HEK293 (cell line): ENCODE results near the gene PLA2G4C.

ENCODE experiments used
- CTCF ChIA-PET: fragments of 350-600 bp; formaldehyde crosslinking; extraction: SDS; loops from one replicate; lab custom pipeline; 2021; ENCODE audit warnings: antibody characterized with exemption; lab: Yijun Ruan, JAX
- POLR2A ChIA-PET: fragments of 300-600 bp; formaldehyde crosslinking; extraction: SDS; loops from one replicate; lab custom pipeline; 2020; ENCODE audit warnings: antibody characterized with exemption, inconsistent platforms; lab: Yijun Ruan, JAX
- H3K27ac ChIP-seq: fragments of 200-500 bp; sonication (Bioruptor generic); 2 replicates; pipeline ENCODE4 v1.5.1; 2014; ENCODE audit warnings: low read depth, low read length, control low read depth, inconsistent platforms; ENCODE audit errors: extremely low read depth
- H3K36me3 ChIP-seq, 2 experiments: fragments of 200-500 bp in 1 of 2; sonication (Bioruptor generic) in 1 of 2; 1 replicate in 1 of 2; 2 replicates in 1 of 2; pipeline ENCODE4 v1.5.1; 2014 to 2017; ENCODE audit warnings: inconsistent platforms in 2 of 2, low read length in 2 of 2; ENCODE audit not compliant: control insufficient read depth in 2 of 2, insufficient read depth in 1 of 2
- H3K4me1 ChIP-seq: fragments of 200-500 bp; sonication (Bioruptor generic); 2 replicates; pipeline ENCODE4 v1.5.1; 2014; ENCODE audit warnings: mild to moderate bottlenecking, low read length, inconsistent platforms; ENCODE audit not compliant: control insufficient read depth, insufficient read depth
- H3K4me3 ChIP-seq: 2 replicates; pipeline ENCODE4 v1.5.1; 2011; ENCODE audit warnings: low read depth, mild to moderate bottlenecking, control low read depth, low read length, moderate library complexity
- H3K9me3 ChIP-seq: fragments of 200-500 bp; sonication (Bioruptor generic); 2 replicates; pipeline ENCODE4 v1.5.1; 2014; ENCODE audit warnings: low read depth, low read length, inconsistent platforms; ENCODE audit not compliant: control insufficient read depth, insufficient read depth
- HOXD13 ChIP-seq: sonication (generic); formaldehyde crosslinking; IDR thresholded peaks from 2 replicates; pipeline ENCODE4 v1.8.0; 2022; ENCODE audit warnings: missing genetic modification reagents, borderline replicate concordance
- PRDM1 ChIP-seq: fragments of 450-650 bp; formaldehyde crosslinking; IDR thresholded peaks from 2 replicates; pipeline ENCODE4; 2016; ENCODE audit warnings: missing biosample characterization, missing genetic modification characterization
- PRDM4 ChIP-seq: fragments of 450-650 bp; formaldehyde crosslinking; IDR thresholded peaks from 2 replicates; pipeline ENCODE4 v1.5.1; 2017; ENCODE audit warnings: missing biosample characterization, missing genetic modification characterization
- REPIN1 ChIP-seq: fragments of 450-650 bp; formaldehyde crosslinking; IDR thresholded peaks from 2 replicates; pipeline ENCODE4 v1.5.1; 2017; ENCODE audit warnings: missing biosample characterization, missing genetic modification characterization, low read depth
- SCRT2 ChIP-seq: fragments of 450-650 bp; formaldehyde crosslinking; IDR thresholded peaks from 2 replicates; pipeline ENCODE4 v1.5.1; 2016; ENCODE audit warnings: missing biosample characterization, missing genetic modification characterization
- ZBTB26 ChIP-seq: fragments of 450-650 bp; formaldehyde crosslinking; optimal IDR thresholded peaks from 2 replicates; pipeline ENCODE3; 2016; ENCODE audit warnings: missing biosample characterization, mild to moderate bottlenecking, missing genetic modification characterization
- ZNF140 ChIP-seq: fragments of 450-650 bp; formaldehyde crosslinking; IDR thresholded peaks from 2 replicates; pipeline ENCODE4 v1.5.1; 2016; ENCODE audit warnings: missing biosample characterization, missing genetic modification characterization
- ZNF146 ChIP-seq: fragments of 450-650 bp; formaldehyde crosslinking; IDR thresholded peaks from 2 replicates; pipeline ENCODE4 v1.5.1; 2016; ENCODE audit warnings: missing biosample characterization, missing genetic modification characterization
- ZNF169 ChIP-seq: fragments of 450-650 bp; formaldehyde crosslinking; IDR thresholded peaks from 2 replicates; pipeline ENCODE4 v1.5.1; 2016; ENCODE audit warnings: missing biosample characterization, missing genetic modification characterization
- ZNF239 ChIP-seq: fragments of 450-650 bp; formaldehyde crosslinking; IDR thresholded peaks from 2 replicates; pipeline ENCODE4 v1.5.1; 2016; ENCODE audit warnings: missing biosample characterization, missing genetic modification characterization
- ZNF274 ChIP-seq, 2 experiments: fragments of 200-500 bp in 1 of 2; fragments of 450-650 bp in 1 of 2; sonication (Bioruptor generic) in 1 of 2; formaldehyde crosslinking in 1 of 2; IDR thresholded peaks; 2 replicates each; pipeline versions ENCODE4 v1.5.1 to v1.6.1; 2014 to 2016; ENCODE audit warnings: borderline replicate concordance in 1 of 2, inconsistent platforms in 1 of 2, low read length in 1 of 2, missing biosample characterization in 1 of 2, missing genetic modification characterization in 1 of 2
- ZNF311 ChIP-seq: fragments of 450-650 bp; formaldehyde crosslinking; IDR thresholded peaks from 2 replicates; pipeline ENCODE4 v1.5.1; 2017; ENCODE audit warnings: missing biosample characterization, missing genetic modification characterization, borderline replicate concordance
- ZNF530 ChIP-seq: fragments of 450-650 bp; formaldehyde crosslinking; IDR thresholded peaks from 2 replicates; pipeline ENCODE4 v1.5.1; 2016; ENCODE audit warnings: low read depth, missing biosample characterization, missing genetic modification characterization
- ZNF544 ChIP-seq: fragments of 450-650 bp; formaldehyde crosslinking; IDR thresholded peaks from 2 replicates; pipeline ENCODE4 v1.5.0; 2017; ENCODE audit warnings: missing biosample characterization, missing genetic modification characterization
- ZNF561 ChIP-seq: fragments of 450-650 bp; IDR thresholded peaks from 2 replicates; pipeline ENCODE4 v1.5.1; 2018; ENCODE audit warnings: missing biosample characterization, missing genetic modification characterization, borderline replicate concordance
- ZNF624 ChIP-seq: fragments of 450-650 bp; formaldehyde crosslinking; IDR thresholded peaks from 2 replicates; pipeline ENCODE4 v1.5.1; 2017; ENCODE audit warnings: missing biosample characterization, missing genetic modification characterization
- TF ChIP-seq, protein P1 (sequence below): fragments of 450-650 bp; formaldehyde crosslinking; IDR thresholded peaks from 2 replicates; pipeline ENCODE4 v1.5.1; 2016; ENCODE audit warnings: missing biosample characterization, missing genetic modification characterization

The PLA2G4C gene

GRCh38 chr19:48118131-48118517, 7.5 kb upstream of the PLA2G4C start:
- no peak overlapping the region for H3K27ac ChIP-seq
- no peaks in the 10 kb centered on the region for H3K4me1 ChIP-seq
- CTCF ChIA-PET: no interaction called here
- no peaks in the 10 kb centered on the region for H3K9me3 ChIP-seq
- POLR2A ChIA-PET: interaction anchor here (0.7 to 1.1 kb wide), 2 partner anchors 53 to 96 kb away, joined by 3 to 4 read pairs; no protein-coding TSS in a partner anchor
- H3K36me3 ChIP-seq: peaks cover 46 to 69% of the 10 kb centered on the region in 2 experiments
- TF ChIP-seq HOXD13 (no peak), SCRT2 (tag by site-specific recombination) (no peak), ZNF624 (tag by site-specific recombination) (no peak), ZBTB26 (tag by site-specific recombination) (no peak), REPIN1 (tag by site-specific recombination) (no peak), ZNF311 (no peak)
- no peak overlapping the region for H3K4me3 ChIP-seq

- Histone ChIP-seq H3K36me3 (peaks cover 46 to 64% of the 10 kb centered on the region in 2 experiments), H3K9me3 (no peaks in the 10 kb centered on the region), H3K27ac (no peak overlapping the region), H3K4me1 (no peaks in the 10 kb centered on the region), H3K4me3 (no peak overlapping the region)
- TF ChIP-seq PRDM1 (peak; percentile 82), ZNF146 (tag by site-specific recombination) (no peak), ZBTB26 (tag by site-specific recombination) (no peak)
- ChIA-PET CTCF (interaction anchor here (0.6 to 1.1 kb wide), 2 partner anchors 9 to 30 kb away, joined by 3 to 5 read pairs; no protein-coding TSS in a partner anchor), POLR2A (no interaction called here)
Observed at GRCh38 chr19:48117515-48118130, 7.0 kb upstream of the PLA2G4C start.

DNA sequence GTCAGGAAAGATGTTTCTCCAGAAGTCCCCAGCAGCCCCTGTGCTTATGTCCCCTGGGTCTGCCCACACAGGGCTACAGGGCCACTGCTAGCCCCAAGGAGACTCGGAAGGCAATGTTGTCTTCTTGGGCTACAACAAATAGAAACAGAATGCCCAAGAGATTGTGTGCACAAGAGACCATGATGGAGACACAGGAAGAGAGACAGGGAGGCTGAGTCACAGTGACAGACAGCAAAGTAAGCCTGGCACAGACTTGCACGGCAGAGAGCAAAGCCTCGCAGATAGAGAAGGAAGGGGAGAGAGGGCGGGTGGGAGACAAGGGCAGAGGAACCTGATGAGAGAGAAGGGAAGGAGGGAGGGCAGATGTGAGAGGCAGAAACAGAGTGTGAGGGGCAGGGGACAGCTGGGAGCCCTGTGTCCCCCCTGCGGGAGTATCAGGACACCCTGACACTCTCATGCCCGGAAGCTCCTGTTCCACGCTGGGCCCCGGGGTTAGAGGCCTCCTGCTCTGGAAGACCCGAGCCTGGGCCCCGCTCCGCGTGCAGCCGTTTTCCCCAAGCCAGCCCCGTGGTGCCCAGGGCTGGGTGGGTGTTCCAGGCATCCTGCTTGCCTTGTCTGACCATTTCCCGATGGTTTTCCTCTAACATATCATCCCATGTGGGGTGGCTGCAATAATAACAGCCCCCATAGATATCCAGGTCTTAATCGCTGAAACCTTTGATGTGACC, 2.7 kb upstream of the PLA2G4C start:
- Histone ChIP-seq H3K4me1 (0 out of 2 replicates have a peak, but pooled peaks cover 2% of the 10 kb centered on the region), H3K9me3 (no peaks in the 10 kb centered on the region), H3K36me3 (peaks cover 22 to 28% of the 10 kb centered on the region in 2 experiments), H3K4me3 (no peak overlapping the region), H3K27ac (no peak overlapping the region)
- ChIA-PET CTCF (interaction anchor here (0.7 kb wide), 1 partner anchor 51 kb away, joined by 4 read pairs; no protein-coding TSS in a partner anchor), POLR2A (interaction anchor here (0.9 kb wide), 1 partner anchor 17 kb away, joined by 3 read pairs; no protein-coding TSS in a partner anchor)
- TF ChIP-seq, protein P1, sequence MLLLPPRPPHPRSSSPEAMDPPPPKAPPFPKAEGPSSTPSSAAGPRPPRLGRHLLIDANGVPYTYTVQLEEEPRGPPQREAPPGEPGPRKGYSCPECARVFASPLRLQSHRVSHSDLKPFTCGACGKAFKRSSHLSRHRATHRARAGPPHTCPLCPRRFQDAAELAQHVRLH (tag by site-specific recombination): no peak
- TF ChIP-seq ZNF239 (tag by site-specific recombination) (no peak), ZNF530 (tag by site-specific recombination) (no peak), ZNF140 (no peak), ZNF169 (no peak)

- Histone ChIP-seq H3K27ac (peak overlapping the region; percentile 80), H3K36me3 (peaks cover 3 to 13% of the 10 kb centered on the region in 2 experiments; a peak in 2 of 3 replicates), H3K4me3 (no peak overlapping the region), H3K4me1 (0 out of 2 replicates have a peak, but pooled peaks cover 6% of the 10 kb centered on the region), H3K9me3 (no peaks in the 10 kb centered on the region)
- CTCF ChIA-PET: interaction anchor here (0.6 to 13.5 kb wide), 9 partner anchors 9 to 396 kb away, joined by 3 to 276 read pairs (median 3); no protein-coding TSS in a partner anchor
- POLR2A ChIA-PET: interaction anchor here (1.2 to 2.8 kb wide), 6 partner anchors 13 to 94 kb away, joined by 4 to 20 read pairs (median 6); partner anchors contain the start of genes LIG1 and ZSWIM9
- TF ChIP-seq ZNF561 (tag by site-specific recombination): peak; percentile 14; the same call in 1 of the 2 replicates
- no peak for TF ChIP-seq ZNF274 (IDR thresholded peaks at IDR 0.05; ENCODE audit: low read length)
- TF ChIP-seq ZNF274 (tag by site-specific recombination; IDR thresholded peaks at IDR 0.05; ENCODE audit: borderline replicate concordance): no peak
- no peak for TF ChIP-seq ZNF544 (tag by site-specific recombination)
- TF ChIP-seq PRDM4: peak; percentile 64; the same call in 1 of the 2 replicates
Observed at GRCh38 chr19:48111280-48111679, 663 bp upstream of the PLA2G4C start.
